Fibroblast of upper back skin (primary cell): ENCODE data around the gene BRD4.

ENCODE experiments used
- DNase-seq: peaks from one replicate; pipeline ENCODE4 v3.0.0-alpha.2; 2013

The BRD4 gene

DNA sequence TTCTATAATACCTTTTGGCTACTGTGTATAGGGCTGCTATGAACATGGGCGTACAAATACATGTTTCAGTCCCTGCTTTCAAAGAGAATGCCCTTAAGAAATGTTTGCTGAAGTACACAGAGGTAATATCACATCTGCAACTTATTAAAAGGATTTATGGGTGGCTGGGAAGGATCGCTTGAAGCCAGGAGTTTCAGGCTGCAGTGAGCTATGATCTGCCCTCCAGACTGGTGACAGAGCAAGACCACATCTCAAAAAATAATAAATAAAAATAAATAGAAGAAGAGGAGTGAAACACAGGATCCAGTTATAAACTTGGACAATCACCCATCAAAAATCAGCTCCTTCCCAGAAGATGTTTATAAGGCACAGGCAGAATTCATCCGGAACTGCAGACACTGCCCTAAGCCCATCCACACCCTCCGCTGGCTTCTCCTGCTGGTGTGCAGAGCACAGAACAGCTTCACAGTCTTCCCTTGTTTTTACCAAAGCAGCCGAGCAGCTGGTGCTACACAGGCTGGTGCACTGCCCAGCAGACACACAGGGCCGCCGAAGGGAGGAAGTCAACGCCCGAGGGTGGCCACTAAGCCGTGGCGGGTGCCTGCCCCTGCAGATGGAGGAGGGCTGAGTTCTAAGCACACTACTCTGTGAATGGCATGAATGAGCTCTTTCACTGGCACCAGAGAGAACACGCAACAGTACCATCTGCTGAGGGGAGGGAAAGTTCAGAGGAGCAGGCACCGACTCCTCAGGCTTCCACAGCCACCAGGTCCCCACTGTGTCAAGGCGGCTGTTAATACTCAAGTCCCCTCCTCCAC lies 44.0 kb downstream of the BRD4 start:
- peak; percentile 41 for DNase-seq

GRCh38 chr19:15287496-15287895 lies 44.8 kb downstream of the BRD4 start:
- DNase-seq: no peak

- DNase-seq: no peak
These were observed 45.5 kb downstream of the BRD4 start for GRCh38 chr19:15286688-15287365.

GRCh38 chr19:15285896-15286591 lies 46.3 kb downstream of the BRD4 start:
- DNase-seq: no peak

DNA sequence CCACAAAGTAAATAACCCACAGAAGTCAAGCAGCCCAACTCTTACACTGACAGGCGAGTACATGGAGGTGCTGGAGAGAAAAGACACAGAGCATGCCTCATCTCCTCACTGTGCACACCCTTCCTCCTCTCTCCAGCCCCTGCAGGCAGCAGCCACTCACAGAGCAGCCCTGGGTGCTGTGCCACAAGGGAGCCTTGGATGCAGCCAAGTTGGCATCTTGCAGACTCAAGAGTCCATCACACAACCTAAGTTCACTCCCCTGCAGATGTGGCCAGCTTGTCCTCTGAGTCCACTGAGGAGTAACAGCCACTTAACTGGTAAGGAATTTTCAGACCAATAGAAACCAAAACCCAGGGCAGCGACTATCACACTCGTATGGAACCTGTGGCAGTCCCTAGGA lies 47.4 kb downstream of the BRD4 start:
- no peak for DNase-seq

DNA sequence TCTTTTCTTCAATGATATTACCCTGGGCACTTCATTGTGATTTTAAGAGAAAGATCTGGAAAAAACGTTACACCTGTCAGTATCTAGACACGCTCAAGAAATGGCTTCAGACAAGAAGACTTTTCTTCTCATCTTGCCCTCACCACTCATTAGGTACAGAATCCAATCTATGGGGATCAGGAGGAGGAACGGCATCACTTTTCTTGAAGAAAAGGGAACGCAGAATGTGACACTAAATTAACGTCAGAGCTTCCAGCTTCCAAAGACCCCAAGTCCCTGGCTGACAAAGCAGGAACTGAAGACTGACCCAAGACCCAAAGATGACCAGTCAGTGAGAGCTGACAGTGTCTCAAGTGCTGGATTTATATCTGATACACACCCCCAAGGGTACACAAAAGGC lies 48.2 kb downstream of the BRD4 start:
- DNase-seq: no peak

DNA sequence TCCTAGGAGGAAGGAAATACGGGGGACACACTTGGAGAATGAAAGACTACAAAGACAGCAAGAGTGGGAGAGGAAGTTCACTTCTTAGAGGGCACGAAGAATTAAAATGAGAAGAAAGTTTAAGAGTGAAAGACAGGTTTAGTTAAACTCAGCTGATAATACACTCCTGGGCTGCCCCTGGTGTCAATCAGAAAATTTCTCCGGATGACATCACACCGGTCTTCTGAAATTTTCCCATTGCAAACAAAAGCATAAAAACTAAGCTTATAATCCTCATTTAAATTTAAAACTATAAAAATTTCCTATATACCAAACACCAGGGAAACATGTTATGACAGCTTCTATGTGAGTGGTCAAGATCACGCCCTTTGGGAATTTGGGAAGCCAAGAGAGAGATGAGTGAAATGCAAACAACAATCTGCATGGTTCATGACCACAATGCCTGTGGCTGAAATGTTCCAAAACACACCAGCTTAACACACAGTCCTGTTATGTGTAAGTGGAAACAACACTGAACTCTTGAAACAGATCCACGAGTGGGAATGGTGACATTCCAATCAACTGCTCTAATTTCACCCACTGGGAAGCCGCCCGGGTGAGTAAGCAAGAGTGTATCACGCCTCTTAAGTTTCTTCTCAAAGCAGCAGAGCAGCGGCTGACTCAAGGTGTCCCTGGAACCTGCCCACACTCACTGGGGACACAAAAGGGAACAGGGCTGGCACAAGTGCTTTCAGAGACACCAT lies 49.0 kb downstream of the BRD4 start:
- peak; percentile 59 for DNase-seq

GRCh38 chr19:15282311-15282705 lies 50.0 kb downstream of the BRD4 start:
- no peak for DNase-seq

DNA sequence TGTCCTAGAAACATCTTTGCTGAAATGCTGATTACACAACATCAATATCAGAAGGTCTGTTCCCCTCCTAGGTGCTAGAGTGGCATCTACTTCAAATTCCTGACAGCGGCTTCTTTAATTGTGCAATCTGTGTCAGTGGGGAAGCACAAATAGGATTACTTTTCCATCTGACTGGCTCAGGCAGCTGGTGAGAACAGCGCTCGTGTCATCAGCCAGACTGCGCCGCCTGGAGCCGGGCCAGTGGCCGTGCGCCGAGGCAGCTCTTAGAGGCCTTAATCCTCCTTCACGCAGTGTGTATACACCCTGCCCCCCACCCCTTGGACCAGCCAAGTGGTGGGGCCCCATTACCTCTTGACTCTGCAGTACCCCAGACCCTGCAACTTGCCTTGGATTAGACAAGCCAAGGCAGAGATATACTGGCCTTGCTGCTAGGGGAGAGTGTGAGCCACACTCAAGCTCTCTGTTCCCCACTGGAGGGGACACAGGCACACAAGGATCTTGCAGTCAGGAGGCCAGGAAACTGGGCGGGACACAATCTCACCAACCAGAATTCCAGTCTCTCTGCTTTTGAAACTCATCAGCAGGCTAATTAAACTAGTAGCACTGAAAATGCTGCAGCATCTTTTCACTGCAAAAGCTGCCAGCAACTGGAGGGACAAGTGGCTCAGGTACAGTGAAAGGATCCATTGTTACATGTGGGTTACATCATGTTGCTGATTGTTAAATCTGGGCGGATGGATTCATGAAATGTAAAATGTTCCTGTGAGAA lies 51.2 kb downstream of the BRD4 start:
- peak; percentile 90 for DNase-seq

- DNase-seq: no peak
These were observed 52.2 kb downstream of the BRD4 start for GRCh38 chr19:15280048-15280725.

DNA sequence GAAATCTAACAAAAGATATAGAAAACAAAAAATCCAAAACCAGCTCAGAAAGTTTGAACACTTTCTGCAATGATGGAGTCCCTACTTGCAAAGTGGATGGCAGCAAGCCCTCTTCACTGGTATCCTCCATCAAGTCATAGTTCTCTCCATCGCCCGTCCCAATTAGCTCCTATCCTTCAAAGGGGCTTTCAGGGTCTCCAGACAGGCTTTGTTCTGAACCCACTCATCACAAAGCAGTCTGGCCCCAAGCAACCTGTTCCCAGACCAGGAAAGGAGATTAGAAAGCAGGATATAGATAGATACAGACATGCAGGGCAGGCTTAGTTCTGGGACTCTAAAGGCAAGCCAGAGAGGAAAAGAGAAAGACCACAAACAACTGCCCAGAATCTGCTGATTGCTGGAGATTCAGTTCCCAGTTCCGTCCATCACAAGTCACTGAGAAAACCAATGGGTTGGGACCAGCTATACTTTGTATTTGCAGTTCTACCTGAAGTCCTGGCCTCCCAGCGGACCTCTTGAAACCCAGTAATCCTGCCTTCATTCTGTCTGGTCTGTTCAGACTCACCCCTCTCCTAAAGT lies 52.9 kb downstream of the BRD4 start:
- DNase-seq: no peak

GRCh38 chr19:15276620-15277215 lies 55.6 kb downstream of the BRD4 start:
- DNase-seq: no peak

GRCh38 chr19:15274477-15274876 lies 57.9 kb downstream of the BRD4 start:
- no peak for DNase-seq

GRCh38 chr19:15269806-15270205 lies 62.5 kb downstream of the BRD4 start:
- DNase-seq: no peak

- DNase-seq: no peak
These were observed 63.4 kb downstream of the BRD4 start for GRCh38 chr19:15268928-15269253.

- DNase-seq: no peak
These were observed 64.0 kb downstream of the BRD4 start for GRCh38 chr19:15268192-15268927.

DNA sequence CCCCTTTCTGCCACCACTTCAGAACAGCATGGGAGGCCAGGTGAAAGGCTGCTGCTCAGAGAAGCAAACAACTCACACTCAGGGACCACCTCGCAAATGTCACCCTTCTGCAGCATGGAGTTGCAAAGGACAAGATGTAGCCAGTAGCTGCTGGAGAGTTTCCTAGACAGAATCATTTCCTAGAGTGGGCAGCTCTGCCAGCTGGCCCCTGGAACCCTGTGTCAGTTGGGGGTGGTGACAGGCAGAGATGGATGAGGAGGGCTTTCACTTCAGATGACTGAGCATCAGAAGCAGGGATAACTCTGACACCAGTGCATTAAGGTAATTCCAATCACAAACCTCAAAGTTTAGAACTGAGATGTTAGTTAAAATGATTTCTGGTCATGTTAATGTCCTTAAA lies 65.7 kb downstream of the BRD4 start:
- DNase-seq: no peak

DNA sequence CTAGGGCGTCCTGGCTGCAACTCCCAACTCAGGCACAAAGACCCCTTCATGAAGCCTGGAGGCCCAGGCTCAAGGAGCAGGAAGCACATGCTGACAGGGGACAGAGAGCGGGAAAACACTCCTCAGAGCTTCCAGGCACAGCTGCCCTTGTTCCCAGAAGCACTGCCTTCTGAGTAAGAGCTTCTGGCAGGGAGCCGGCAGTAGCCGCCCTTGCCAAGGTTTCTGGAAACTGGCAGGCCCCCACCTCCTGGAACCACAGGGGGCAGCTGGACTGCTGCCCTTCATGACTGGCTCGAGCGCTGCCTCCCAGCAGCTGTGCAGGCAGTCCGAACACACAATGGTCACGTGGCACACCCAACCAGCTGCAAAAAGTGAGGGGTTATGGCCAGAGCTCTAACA lies 66.5 kb downstream of the BRD4 start:
- DNase-seq: peak; percentile 90

- DNase-seq: no peak
These were observed 67.0 kb downstream of the BRD4 start for GRCh38 chr19:15265214-15265849.

- no peak for DNase-seq
These were observed 67.5 kb downstream of the BRD4 start for GRCh38 chr19:15264933-15265206.
